ENCODE results near the gene IFITM1.
"Not testable (repeated sequence)": the region's sequence is repeated elsewhere in the genome, so short reads cannot be mapped to it uniquely, and the experiment has no call there.

IFITM1 gene

GRCh38 chr11:308740-309665 is 4.8 kb upstream of the IFITM1 start:
- not testable (repeated sequence) for DNase-seq (ENCODE audit: low read depth in 2 of 2)

- not testable (repeated sequence) for DNase-seq (ENCODE audit: low read depth in 2 of 2)
Measured at GRCh38 chr11:309979-310572, 3.8 kb upstream of the IFITM1 start.

GRCh38 chr11:311013-311748 is 2.7 kb upstream of the IFITM1 start:
- DNase-seq (ENCODE audit: low read depth in 2 of 2) = not testable (repeated sequence)

- DNase-seq (ENCODE audit: low read depth in 2 of 2) = no peak
Measured at GRCh38 chr11:312092-312816, 1.6 kb upstream of the IFITM1 start.

DNA sequence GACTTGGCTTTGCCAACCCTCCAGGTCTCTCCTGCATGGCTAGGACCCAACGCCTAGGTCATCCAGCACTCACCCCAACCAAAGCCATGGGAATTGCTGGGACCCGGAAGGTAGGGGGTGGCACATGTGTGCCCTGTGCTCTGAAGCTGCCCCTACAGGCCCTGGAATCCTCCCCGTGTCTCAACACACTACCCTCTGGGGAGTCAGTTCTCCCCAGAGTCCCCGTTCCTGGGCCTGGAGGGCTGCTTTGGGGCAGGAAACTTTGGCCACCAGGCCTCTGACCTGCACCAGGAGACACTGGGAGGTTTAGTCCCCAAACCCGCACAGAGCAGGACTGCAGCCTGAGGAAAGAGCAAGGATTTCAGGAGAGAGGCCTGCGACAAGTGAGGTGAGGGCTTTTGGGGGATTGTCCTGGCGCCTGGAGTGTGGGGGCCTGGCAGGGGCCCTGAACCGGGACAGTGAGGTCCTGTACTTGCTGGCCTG is 495 bp upstream of the IFITM1 start:
- no peak for DNase-seq (ENCODE audit: low read depth in 2 of 2)

DNA sequence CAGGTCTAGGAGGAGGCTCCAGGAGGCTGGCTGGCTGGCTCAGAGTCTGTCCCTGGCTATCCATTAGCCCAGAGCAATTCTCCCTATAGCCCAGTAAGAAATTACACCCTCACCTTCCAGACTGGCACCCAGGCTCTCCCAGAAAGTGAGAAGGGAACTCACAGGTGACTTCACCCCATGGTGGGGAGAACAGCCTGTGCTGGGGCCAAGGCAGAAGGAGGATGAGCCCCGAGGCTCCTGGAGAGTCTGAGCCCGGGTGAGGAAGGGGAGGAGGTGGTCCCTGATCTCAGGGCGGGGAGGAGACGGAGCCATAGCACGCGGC is 675 bp downstream of the IFITM1 start:
- not testable (repeated sequence) for DNase-seq (ENCODE audit: low read depth in 2 of 2)

- DNase-seq (ENCODE audit: low read depth in 2 of 2) = no peak
Measured at GRCh38 chr11:315051-315481, 1.2 kb downstream of the IFITM1 start.

DNA sequence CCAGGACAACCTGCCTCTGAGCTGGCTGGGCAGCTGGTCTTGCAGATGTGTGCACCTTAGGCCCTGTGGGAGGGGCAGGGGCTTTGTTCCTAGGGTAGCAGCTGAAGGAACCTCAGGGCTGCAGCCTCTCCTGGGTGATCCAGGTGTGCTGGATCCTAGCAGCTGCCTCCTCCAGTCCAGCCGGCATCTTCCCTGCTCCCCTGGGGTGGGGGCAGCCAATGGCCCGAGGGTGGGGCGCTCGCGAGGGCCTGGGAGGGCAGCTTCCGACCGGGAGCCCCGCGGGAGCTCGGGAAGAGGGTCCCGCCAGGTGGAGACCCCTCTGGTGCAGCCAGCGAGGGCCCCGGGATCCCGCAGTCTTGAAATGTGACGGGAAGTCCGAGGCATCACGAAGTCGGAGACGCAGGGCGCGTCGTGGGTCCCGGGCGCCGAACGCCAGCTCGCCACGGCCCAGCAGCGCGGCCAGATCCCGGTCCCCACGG is 1.7 kb downstream of the IFITM1 start:
- no peak for DNase-seq (ENCODE audit: low read depth in 2 of 2)

DNA sequence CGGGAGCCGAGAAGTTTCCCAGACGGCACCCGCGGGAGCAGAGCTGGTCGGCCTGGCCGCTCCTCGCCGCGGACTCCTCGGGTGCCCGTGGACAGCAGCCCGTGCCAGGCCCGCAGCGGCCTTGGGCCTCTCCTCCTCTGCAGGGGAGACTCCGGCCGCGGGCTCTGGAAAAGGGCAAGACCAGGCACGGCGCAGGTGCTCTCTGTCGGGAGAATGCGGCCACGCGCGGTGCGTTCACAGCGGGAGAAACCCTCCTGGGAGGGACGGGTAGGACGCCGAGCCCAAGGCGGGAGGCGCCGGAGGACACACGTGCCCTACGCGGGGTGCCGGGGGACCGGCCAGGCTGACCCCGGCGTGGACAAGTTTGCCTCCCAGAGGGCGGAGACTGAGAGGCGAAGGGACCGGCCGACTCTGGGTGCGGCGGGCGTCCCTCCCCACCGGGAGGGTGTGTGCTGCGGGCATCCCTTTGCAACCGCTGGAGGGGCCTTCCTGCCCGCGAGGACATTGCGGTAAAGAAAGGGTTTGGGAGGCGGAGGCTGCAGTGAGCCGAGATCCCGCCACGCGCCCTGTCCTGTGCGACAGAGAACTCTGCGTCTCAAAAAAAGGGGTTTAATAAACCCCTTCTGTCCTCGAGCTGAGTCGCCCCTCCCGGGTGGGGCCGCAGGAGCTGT is 2.3 kb downstream of the IFITM1 start:
- DNase-seq (ENCODE audit: low read depth in 2 of 2) = no peak

DNA sequence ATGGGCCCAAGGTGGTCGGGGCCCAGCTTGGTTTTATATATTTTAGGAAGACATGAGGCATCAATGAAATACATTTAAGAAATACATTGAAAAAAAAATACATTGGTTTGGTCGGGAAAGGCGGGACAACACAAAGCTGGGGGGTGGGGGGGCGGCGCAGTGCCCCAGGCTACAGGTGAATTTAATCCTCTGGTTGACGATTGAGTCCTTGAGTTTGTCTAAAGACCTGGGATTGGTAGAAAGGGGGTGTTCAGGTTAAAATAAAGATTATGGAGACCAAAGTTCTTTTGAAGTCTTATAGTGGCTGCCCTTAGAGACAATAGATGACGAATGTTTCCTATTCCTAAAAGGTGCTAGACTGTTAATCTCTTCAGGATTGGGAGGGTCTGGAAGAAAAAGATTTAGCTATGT is 3.1 kb downstream of the IFITM1 start:
- no peak for DNase-seq (ENCODE audit: low read depth in 2 of 2)

GRCh38 chr11:317668-318404 is 4.0 kb downstream of the IFITM1 start:
- not testable (repeated sequence) for DNase-seq (ENCODE audit: low read depth in 2 of 2)

- not testable (repeated sequence) for DNase-seq (ENCODE audit: low read depth in 2 of 2)
Measured at GRCh38 chr11:318405-319120, 4.7 kb downstream of the IFITM1 start.

GRCh38 chr11:319121-319887 is 5.5 kb downstream of the IFITM1 start:
- DNase-seq (ENCODE audit: low read depth in 2 of 2) = not testable (repeated sequence)

DNA sequence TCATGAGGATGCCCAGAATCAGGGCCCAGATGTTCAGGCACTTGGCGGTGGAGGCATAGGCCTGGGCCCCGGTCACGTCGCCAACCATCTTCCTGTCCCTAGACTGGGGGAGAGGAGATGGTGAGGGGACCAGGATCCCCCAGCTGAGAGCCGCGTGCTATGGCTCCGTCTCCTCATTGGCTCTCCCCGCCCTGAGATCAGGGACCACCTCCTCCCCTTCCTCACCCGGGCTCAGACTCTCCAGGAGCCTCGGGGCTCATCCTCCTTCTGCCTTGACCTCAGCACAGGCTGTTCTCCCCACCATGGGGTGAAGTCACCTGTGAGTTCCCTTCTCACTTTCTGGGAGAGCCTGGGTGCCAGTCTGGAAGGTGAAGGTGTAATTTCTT is 6.0 kb downstream of the IFITM1 start:
- not testable (repeated sequence) for DNase-seq (ENCODE audit: low read depth in 2 of 2)

- DNase-seq (ENCODE audit: low read depth in 2 of 2) = no peak
Measured at GRCh38 chr11:324156-324555, 10.3 kb downstream of the IFITM1 start.

DNA sequence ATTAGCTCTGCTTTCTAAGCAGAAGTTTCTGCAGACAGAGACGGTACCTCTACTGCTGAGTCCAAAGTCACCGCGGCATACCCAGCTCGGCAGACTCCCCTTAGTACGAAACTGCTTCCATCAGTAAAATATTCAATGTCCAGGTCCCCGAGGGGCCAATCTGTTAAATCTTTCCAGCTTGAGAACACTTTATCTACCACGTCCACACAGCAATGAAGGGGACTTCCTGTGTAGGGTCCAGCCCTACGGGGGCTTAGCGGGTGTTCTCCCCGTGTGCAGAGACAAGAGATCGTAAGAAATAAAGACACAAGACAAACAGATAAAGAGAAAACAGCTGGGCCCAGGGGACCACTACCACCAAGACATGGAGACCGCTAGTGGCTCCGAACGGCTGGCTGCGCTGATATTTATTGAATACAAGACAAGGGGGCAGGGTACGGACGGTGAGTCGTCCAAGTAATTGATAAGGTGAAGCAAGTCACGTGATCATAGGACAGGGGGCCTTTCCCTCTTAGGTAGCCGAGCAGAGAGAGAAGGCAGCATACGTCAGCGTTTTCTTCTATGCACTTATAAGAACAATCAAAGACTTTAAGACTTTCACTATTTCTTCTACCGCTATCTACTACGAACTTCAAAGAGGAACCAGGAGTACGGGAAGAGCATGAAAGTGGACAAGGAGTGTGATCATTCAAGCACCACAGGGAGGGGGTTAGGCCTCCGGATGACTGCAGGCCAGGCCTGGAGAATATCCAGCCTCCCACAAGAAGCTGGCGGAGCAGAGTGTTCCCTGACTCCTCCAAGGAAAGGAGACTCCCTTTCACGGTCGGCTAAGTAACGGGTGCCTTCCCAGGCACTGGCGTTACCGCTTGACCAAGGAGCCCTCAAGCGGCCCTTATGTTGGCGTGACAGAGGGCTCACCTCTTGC is 11.0 kb downstream of the IFITM1 start:
- not testable (repeated sequence) for DNase-seq (ENCODE audit: low read depth in 2 of 2)

- DNase-seq (ENCODE audit: low read depth in 2 of 2) = no peak
Measured at GRCh38 chr11:325796-326591, 12.2 kb downstream of the IFITM1 start.

Data from fibroblast of skin of left biceps (primary cell).